ENCODE measurements around the gene CDY1B.
"Not testable (repeated sequence)": the region's sequence is repeated elsewhere in the genome, so short reads cannot be mapped to it uniquely, and the experiment has no call there.

Gene CDY1B, protein sequence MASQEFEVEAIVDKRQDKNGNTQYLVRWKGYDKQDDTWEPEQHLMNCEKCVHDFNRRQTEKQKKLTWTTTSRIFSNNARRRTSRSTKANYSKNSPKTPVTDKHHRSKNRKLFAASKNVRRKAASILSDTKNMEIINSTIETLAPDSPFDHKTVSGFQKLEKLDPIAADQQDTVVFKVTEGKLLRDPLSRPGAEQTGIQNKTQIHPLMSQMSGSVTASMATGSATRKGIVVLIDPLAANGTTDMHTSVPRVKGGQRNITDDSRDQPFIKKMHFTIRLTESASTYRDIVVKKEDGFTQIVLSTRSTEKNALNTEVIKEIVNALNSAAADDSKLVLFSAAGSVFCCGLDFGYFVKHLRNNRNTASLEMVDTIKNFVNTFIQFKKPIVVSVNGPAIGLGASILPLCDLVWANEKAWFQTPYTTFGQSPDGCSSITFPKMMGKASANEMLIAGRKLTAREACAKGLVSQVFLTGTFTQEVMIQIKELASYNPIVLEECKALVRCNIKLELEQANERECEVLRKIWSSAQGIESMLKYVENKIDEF

DNA sequence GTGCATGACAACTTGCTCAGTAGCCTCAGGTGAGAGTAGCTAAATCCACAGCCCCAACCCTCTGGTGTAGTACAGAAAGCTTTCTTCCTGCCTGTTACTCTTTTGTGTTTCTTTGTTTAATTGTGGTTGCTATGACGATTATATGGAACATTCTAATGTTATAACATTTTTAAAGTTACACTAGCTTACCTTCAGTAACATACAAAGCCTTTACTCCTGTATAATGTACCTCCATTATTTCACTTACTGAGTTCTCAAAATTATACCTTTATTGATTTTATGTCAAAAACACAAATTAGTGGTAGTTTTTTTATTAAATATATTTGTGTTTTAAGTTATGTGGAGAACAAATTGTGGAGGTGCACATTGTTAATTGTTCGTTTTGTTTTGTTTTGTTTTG is at the start of gene CDY1B:
CDY1B (minus strand) TSS at position 101 of the 400 bp plus-strand sequence. CDS start 331 bp downstream, outside the sequence.
- not testable (repeated sequence) for H3K79me2 ChIP-seq (ENCODE audit: insufficient read depth, low read depth); H3K4me2 ChIP-seq; H2AFZ ChIP-seq (ENCODE audit: low read depth); H3K9ac ChIP-seq; H3K27me3 ChIP-seq (ENCODE audit: insufficient read depth, low read depth); H3K27ac ChIP-seq; H3K36me3 ChIP-seq (ENCODE audit: insufficient read depth); H3K4me3 ChIP-seq (IDR thresholded peaks at IDR 0.05; ENCODE audit: insufficient read depth, low read depth, low read length); H3K4me1 ChIP-seq (ENCODE audit: low read depth, poor library complexity, severe bottlenecking); H4K20me1 ChIP-seq (ENCODE audit: insufficient read depth)

DNA sequence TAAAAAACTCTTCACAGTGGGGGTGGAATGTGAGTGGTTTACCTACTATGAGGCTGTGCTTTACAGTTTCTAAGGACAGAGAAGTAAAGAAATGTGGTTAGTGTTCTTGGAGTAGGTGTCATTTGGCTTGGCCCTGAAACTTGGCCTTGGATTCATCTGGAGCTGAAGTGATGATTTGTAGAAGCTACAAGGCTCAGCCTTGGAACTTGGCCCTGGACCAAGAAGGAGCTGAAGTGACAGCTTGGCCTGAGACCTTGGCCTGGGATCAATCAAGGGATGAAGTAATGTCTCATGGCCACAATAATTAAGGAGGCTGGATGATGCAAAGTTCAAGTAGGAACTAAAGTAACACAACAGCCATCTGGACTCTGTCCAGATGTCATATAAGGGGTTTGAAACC is 1.7 kb upstream of the CDY1B start:
- not testable (repeated sequence) for H3K4me3 ChIP-seq (IDR thresholded peaks at IDR 0.05; ENCODE audit: insufficient read depth, low read depth, low read length); H2AFZ ChIP-seq (ENCODE audit: low read depth); H4K20me1 ChIP-seq (ENCODE audit: insufficient read depth); H3K79me2 ChIP-seq (ENCODE audit: insufficient read depth, low read depth); H3K4me1 ChIP-seq (ENCODE audit: low read depth, poor library complexity, severe bottlenecking); H3K27ac ChIP-seq; H3K36me3 ChIP-seq (ENCODE audit: insufficient read depth); H3K27me3 ChIP-seq (ENCODE audit: insufficient read depth, low read depth); H3K4me2 ChIP-seq; H3K9ac ChIP-seq

DNA sequence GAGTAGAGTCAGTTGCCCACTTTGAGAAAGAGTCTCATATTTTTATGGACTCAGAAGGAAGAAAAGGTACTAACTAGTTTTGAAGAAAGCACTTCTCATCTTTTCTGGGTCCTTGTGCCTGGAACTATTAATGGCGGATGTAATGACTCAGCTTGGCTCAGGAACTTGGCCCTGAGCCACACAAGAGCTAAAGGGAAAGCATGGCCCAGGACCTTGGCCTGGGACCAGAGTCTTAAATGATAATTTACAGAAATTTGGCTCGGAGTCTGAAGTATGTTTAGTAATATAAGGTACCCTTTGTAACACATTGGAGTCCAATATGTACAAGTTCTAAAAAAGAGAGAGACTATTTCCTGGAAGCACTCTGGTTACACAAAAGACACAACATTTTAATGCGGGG is 4.6 kb downstream of the CDY1B start:
- H3K4me1 ChIP-seq (ENCODE audit: low read depth, poor library complexity, severe bottlenecking); H3K9ac ChIP-seq; H3K36me3 ChIP-seq (ENCODE audit: insufficient read depth); H3K79me2 ChIP-seq (ENCODE audit: insufficient read depth, low read depth); H3K4me2 ChIP-seq; H4K20me1 ChIP-seq (ENCODE audit: insufficient read depth); H3K27me3 ChIP-seq (ENCODE audit: insufficient read depth, low read depth); H3K27ac ChIP-seq; H3K4me3 ChIP-seq (IDR thresholded peaks at IDR 0.05; ENCODE audit: insufficient read depth, low read depth, low read length); H2AFZ ChIP-seq (ENCODE audit: low read depth): not testable (repeated sequence)

DNA sequence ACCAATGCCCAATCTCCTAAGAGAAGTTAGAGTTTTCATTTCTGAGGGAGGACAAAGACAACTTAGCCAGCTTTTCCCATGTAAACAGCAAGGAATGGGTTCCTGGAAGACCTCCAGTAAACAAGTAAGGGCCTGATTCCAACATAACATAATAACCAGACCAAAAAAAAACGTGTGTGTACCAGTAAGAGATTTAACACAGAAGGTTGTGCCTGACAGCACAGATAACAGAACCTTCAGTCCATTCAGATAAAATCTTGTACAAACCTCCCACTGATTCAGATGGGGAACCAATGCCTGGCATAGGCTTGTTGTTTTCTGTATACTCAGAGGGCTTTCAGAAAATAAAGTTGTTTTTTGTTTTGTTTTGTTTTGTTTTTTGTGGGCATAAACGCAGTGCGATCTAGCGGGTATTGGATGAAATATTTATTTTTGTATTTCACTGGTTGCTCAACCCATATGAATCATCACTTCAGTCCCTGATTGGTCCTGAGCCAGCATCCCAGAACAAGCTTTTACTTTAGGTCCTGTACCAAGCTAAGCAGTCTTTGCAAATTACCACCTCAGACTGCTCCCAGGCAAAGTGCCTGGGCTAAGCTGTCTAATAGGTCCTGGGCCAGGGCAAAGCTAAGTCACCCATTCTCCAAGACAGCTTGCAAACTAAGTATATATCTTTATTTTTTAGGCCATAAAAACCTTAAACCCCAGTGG is 8.7 kb downstream of the CDY1B start:
- H3K27ac ChIP-seq; H3K9ac ChIP-seq; H2AFZ ChIP-seq (ENCODE audit: low read depth); H3K36me3 ChIP-seq (ENCODE audit: insufficient read depth); H4K20me1 ChIP-seq (ENCODE audit: insufficient read depth); H3K27me3 ChIP-seq (ENCODE audit: insufficient read depth, low read depth); H3K79me2 ChIP-seq (ENCODE audit: insufficient read depth, low read depth); H3K4me1 ChIP-seq (ENCODE audit: low read depth, poor library complexity, severe bottlenecking); H3K4me3 ChIP-seq (IDR thresholded peaks at IDR 0.05; ENCODE audit: insufficient read depth, low read depth, low read length); H3K4me2 ChIP-seq: not testable (repeated sequence)

DNA sequence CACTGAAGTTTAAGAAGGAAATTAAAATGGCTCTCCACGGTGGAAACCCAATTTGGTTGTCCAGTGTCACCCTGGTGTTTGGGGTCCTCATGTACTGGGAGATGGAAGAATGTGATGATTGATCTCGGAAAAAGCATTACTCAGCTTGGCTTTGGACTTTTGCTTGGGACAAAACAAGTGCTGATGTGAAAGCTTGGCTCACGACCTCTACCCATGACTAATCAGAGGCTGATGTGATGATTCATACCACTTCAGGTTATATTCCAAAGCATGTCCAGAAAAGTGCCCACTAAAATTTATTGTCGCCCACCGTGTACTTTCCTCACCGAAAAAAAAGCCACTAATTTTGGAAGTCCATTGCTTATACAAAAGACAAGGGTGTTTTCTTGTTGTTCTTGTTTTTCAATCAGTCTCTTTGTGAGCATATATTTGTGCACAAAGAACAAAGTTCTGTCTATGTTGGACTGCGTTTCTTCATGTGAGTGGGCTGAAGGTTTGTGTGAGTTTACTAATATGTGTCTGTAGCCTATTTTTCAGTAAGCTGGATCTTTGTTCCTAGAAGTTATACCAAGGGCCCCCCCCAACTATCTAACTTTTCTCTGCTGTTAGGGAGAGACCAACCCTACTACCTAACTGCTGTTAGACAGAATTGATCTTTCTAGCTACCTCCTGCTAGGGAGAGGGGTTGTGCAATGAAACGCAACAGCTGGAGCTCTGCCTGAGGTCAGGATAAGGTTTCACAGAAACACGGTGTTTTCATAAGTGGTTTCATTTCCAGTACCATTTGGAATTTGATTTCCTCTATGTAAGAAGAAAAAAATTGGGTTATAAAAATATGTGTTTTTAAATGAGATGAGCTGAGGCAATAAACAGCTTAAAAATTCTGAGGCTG is 21.4 kb downstream of the CDY1B start:
- not testable (repeated sequence) for H3K4me3 ChIP-seq (IDR thresholded peaks at IDR 0.05; ENCODE audit: insufficient read depth, low read depth, low read length); H4K20me1 ChIP-seq (ENCODE audit: insufficient read depth); H3K4me1 ChIP-seq (ENCODE audit: low read depth, poor library complexity, severe bottlenecking); H3K4me2 ChIP-seq; H3K27me3 ChIP-seq (ENCODE audit: insufficient read depth, low read depth); H3K79me2 ChIP-seq (ENCODE audit: insufficient read depth, low read depth); H3K9ac ChIP-seq; H3K36me3 ChIP-seq (ENCODE audit: insufficient read depth); H3K27ac ChIP-seq; H2AFZ ChIP-seq (ENCODE audit: low read depth)

All from KMS-11 (cell line).